HepG2 (cell line): Measurements from ENCODE around the gene METTL26. TPM values are rescaled to one million over a fixed set of nuclear protein-coding genes. Genes with fewer than 3 reads are reported as not detected.

Experiments used
- CEBPG ChIP-seq: IDR thresholded peaks from 2 replicates; pipeline ENCODE4 v1.6.1; 2016
- JUND ChIP-seq: sonication (generic); formaldehyde crosslinking; IDR thresholded peaks from 2 replicates; pipeline ENCODE4 v1.8.0; 2022; ENCODE audit warnings: mild to moderate bottlenecking, missing genetic modification reagents
- PCBP1 ChIP-seq: fragments of 200-400 bp; formaldehyde crosslinking; IDR thresholded peaks from 2 replicates; pipeline ENCODE4 v1.6.1; 2017; ENCODE audit warnings: mild to moderate bottlenecking, low read depth, low read length, borderline replicate concordance
- SMARCE1 ChIP-seq: fragments of 450-650 bp; IDR thresholded peaks from 2 replicates; pipeline ENCODE4 v1.6.1; 2017; ENCODE audit warnings: borderline replicate concordance
- TMF1 ChIP-seq: sonication (generic); formaldehyde crosslinking; IDR thresholded peaks from 2 replicates; pipeline ENCODE4 v1.8.1; 2022; ENCODE audit warnings: low read depth, missing genetic modification reagents
- ZNF317 ChIP-seq: sonication (generic); formaldehyde crosslinking; IDR thresholded peaks from 2 replicates; pipeline ENCODE4 v1.5.0; 2020; ENCODE audit warnings: mild to moderate bottlenecking, missing genetic modification reagents
- ZNF780A ChIP-seq: sonication (generic); formaldehyde crosslinking; IDR thresholded peaks from 2 replicates; pipeline ENCODE4 v1.8.0; 2022; ENCODE audit warnings: mild to moderate bottlenecking, missing genetic modification reagents, moderate library complexity
- polyA plus RNA-seq, 8 experiments: library from polyadenylated mRNA; depleted of rRNA in 3 of 8; stranded (reverse) in 7 of 8; unstranded in 1 of 8; fragments of >200 nt; fragmentation: Illumina TruSeq in 4 of 8; extraction: Trizol in 4 of 8; gene quantifications; 2 replicates each; pipeline versions ENCODE4 v1.2.1 to v1.2.3, GENCODE V29; 2011 to 2016; ENCODE audit warnings: low read depth in 4 of 8, missing spikeins in 1 of 8, mixed read lengths in 1 of 8; ENCODE audit not compliant: insufficient read depth in 1 of 8
- total RNA-seq, 5 experiments: library from RNA; depleted of rRNA; stranded (reverse); fragments of >200 nt; fragmentation: Illumina TruSeq; extraction: Trizol; gene quantifications; 2 replicates each; pipeline ENCODE4 v1.2.3, GENCODE V29; 2016; ENCODE audit warnings: low read depth in 1 of 5
- TF ChIP-seq, protein P1 (sequence below): sonication (generic); formaldehyde crosslinking; IDR thresholded peaks from 2 replicates; pipeline ENCODE4 v1.9.0; 2021; ENCODE audit warnings: missing genetic modification reagents, mild to moderate bottlenecking, borderline replicate concordance
- TF ChIP-seq, protein P2 (sequence below): sonication (generic); formaldehyde crosslinking; IDR thresholded peaks from 2 replicates; pipeline ENCODE4 v1.5.0; 2020; ENCODE audit warnings: mild to moderate bottlenecking, missing genetic modification reagents
- TF ChIP-seq, protein P3 (sequence below): sonication (generic); formaldehyde crosslinking; IDR thresholded peaks from 2 replicates; pipeline ENCODE4 v1.4.0; 2020; ENCODE audit warnings: missing genetic modification reagents
- TF ChIP-seq, protein P4 (sequence below): sonication (generic); formaldehyde crosslinking; IDR thresholded peaks from 2 replicates; pipeline ENCODE4 v1.4.0; 2020; ENCODE audit warnings: missing genetic modification reagents, borderline replicate concordance
- TF ChIP-seq, protein P5 (sequence below): sonication (generic); formaldehyde crosslinking; IDR thresholded peaks from 2 replicates; pipeline ENCODE4 v1.4.0; 2020; ENCODE audit warnings: missing genetic modification reagents; ENCODE audit errors: not compliant biosample characterization
- TF ChIP-seq, protein P6 (sequence below): sonication (generic); formaldehyde crosslinking; IDR thresholded peaks from 2 replicates; pipeline ENCODE4 v1.4.0; 2020; ENCODE audit warnings: missing genetic modification reagents
- TF ChIP-seq, protein P7 (sequence below): sonication (generic); formaldehyde crosslinking; IDR thresholded peaks from 2 replicates; pipeline ENCODE4 v1.4.0; 2020; ENCODE audit warnings: missing genetic modification reagents

The METTL26 gene
- total and polyA plus RNA-seq, 2 of the 13 experiments (the other 11 are each of a cell fraction or from before 2014, with no cell fraction given): 65.5 to 70.1 TPM

DNA sequence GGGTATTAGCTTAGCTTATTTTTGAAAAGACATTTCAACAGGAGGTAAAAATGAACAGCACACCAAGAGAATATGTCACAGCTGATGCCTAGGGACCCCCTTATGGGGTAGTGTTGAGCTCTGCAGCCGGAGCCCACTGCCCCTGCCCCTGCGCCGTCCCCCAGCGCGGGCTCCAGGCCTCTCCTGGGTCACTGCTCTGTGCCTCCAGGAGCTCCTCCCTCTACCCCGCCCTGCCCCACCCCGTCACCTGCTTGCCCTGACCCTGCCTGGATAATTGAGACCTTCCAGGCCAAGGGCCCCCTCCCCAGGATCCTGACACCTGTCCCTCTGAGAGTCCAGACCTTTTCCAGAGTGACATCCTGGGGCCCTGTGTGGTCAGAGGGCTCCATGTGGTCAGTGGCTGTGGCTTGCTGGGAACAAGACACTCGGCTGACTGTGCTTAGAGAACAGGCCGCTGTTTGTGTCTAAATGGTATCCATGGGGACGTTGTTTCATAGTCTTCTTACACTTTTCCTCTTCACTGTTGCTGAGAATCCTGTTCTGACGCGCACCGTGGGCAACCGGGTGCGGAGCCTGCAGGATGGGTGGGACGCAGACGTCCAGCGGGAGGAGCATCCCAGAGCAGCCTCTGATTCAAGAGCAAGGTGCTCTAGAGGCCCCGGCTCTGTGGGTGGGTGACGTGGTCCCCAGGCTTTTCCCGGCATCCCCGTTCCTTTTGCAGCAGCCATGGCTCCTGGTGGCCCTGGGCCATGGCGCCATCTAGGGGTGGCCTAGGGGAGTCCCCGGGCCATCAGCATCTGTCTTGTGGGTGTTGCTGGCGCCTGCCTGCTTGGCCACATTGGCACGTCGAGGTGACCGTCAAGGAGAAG is 25.4 kb downstream of the METTL26 start (continued):
- TF ChIP-seq, protein P1, sequence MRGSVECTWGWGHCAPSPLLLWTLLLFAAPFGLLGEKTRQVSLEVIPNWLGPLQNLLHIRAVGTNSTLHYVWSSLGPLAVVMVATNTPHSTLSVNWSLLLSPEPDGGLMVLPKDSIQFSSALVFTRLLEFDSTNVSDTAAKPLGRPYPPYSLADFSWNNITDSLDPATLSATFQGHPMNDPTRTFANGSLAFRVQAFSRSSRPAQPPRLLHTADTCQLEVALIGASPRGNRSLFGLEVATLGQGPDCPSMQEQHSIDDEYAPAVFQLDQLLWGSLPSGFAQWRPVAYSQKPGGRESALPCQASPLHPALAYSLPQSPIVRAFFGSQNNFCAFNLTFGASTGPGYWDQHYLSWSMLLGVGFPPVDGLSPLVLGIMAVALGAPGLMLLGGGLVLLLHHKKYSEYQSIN: no peak
- TF ChIP-seq, protein P2, sequence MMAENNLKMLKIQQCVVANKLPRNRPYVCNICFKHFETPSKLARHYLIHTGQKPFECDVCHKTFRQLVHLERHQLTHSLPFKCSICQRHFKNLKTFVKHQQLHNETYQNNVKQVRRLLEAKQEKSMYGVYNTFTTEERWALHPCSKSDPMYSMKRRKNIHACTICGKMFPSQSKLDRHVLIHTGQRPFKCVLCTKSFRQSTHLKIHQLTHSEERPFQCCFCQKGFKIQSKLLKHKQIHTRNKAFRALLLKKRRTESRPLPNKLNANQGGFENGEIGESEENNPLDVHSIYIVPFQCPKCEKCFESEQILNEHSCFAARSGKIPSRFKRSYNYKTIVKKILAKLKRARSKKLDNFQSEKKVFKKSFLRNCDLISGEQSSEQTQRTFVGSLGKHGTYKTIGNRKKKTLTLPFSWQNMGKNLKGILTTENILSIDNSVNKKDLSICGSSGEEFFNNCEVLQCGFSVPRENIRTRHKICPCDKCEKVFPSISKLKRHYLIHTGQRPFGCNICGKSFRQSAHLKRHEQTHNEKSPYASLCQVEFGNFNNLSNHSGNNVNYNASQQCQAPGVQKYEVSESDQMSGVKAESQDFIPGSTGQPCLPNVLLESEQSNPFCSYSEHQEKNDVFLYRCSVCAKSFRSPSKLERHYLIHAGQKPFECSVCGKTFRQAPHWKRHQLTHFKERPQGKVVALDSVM (CRISPR knock-in tag): no peak
- TF ChIP-seq, protein P3, sequence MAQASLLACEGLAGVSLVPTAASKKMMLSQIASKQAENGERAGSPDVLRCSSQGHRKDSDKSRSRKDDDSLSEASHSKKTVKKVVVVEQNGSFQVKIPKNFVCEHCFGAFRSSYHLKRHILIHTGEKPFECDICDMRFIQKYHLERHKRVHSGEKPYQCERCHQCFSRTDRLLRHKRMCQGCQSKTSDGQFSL (CRISPR knock-in tag): no peak
- TF ChIP-seq, protein P4, sequence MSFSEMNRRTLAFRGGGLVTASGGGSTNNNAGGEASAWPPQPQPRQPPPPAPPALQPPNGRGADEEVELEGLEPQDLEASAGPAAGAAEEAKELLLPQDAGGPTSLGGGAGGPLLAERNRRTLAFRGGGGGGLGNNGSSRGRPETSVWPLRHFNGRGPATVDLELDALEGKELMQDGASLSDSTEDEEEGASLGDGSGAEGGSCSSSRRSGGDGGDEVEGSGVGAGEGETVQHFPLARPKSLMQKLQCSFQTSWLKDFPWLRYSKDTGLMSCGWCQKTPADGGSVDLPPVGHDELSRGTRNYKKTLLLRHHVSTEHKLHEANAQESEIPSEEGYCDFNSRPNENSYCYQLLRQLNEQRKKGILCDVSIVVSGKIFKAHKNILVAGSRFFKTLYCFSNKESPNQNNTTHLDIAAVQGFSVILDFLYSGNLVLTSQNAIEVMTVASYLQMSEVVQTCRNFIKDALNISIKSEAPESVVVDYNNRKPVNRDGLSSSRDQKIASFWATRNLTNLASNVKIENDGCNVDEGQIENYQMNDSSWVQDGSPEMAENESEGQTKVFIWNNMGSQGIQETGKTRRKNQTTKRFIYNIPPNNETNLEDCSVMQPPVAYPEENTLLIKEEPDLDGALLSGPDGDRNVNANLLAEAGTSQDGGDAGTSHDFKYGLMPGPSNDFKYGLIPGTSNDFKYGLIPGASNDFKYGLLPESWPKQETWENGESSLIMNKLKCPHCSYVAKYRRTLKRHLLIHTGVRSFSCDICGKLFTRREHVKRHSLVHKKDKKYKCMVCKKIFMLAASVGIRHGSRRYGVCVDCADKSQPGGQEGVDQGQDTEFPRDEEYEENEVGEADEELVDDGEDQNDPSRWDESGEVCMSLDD: no peak
- TF ChIP-seq SMARCE1 (no peak), ZNF317 (CRISPR knock-in tag) (no peak), PCBP1 (no peak), TMF1 (CRISPR knock-in tag) (no peak), ZNF780A (CRISPR knock-in tag) (no peak), CEBPG (CRISPR knock-in tag) (no peak), JUND (CRISPR knock-in tag) (no peak)
- TF ChIP-seq, protein P5, sequence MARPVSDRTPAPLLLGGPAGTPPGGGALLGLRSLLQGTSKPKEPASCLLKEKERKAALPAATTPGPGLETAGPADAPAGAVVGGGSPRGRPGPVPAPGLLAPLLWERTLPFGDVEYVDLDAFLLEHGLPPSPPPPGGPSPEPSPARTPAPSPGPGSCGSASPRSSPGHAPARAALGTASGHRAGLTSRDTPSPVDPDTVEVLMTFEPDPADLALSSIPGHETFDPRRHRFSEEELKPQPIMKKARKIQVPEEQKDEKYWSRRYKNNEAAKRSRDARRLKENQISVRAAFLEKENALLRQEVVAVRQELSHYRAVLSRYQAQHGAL (CRISPR knock-in tag): no peak
- TF ChIP-seq, protein P6, sequence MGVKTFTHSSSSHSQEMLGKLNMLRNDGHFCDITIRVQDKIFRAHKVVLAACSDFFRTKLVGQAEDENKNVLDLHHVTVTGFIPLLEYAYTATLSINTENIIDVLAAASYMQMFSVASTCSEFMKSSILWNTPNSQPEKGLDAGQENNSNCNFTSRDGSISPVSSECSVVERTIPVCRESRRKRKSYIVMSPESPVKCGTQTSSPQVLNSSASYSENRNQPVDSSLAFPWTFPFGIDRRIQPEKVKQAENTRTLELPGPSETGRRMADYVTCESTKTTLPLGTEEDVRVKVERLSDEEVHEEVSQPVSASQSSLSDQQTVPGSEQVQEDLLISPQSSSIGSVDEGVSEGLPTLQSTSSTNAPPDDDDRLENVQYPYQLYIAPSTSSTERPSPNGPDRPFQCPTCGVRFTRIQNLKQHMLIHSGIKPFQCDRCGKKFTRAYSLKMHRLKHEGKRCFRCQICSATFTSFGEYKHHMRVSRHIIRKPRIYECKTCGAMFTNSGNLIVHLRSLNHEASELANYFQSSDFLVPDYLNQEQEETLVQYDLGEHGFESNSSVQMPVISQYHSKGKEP: no peak
- TF ChIP-seq, protein P7, sequence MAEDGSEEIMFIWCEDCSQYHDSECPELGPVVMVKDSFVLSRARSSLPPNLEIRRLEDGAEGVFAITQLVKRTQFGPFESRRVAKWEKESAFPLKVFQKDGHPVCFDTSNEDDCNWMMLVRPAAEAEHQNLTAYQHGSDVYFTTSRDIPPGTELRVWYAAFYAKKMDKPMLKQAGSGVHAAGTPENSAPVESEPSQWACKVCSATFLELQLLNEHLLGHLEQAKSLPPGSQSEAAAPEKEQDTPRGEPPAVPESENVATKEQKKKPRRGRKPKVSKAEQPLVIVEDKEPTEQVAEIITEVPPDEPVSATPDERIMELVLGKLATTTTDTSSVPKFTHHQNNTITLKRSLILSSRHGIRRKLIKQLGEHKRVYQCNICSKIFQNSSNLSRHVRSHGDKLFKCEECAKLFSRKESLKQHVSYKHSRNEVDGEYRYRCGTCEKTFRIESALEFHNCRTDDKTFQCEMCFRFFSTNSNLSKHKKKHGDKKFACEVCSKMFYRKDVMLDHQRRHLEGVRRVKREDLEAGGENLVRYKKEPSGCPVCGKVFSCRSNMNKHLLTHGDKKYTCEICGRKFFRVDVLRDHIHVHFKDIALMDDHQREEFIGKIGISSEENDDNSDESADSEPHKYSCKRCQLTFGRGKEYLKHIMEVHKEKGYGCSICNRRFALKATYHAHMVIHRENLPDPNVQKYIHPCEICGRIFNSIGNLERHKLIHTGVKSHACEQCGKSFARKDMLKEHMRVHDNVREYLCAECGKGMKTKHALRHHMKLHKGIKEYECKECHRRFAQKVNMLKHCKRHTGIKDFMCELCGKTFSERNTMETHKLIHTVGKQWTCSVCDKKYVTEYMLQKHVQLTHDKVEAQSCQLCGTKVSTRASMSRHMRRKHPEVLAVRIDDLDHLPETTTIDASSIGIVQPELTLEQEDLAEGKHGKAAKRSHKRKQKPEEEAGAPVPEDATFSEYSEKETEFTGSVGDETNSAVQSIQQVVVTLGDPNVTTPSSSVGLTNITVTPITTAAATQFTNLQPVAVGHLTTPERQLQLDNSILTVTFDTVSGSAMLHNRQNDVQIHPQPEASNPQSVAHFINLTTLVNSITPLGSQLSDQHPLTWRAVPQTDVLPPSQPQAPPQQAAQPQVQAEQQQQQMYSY (CRISPR knock-in tag): no peak
